NT2/D1 (cell line): ENCODE data around the gene NFIA.

Source experiments
- SUZ12 ChIP-seq: IDR thresholded peaks from 2 replicates; pipeline ENCODE4 v1.6.1; 2011; ENCODE audit not compliant: insufficient read length, insufficient read depth; ENCODE audit errors: extremely low read depth
- YY1 ChIP-seq: IDR thresholded peaks from 2 replicates; pipeline ENCODE4 v1.6.1; 2011; ENCODE audit not compliant: insufficient read length, insufficient read depth
- ZNF274 ChIP-seq: IDR thresholded peaks from 2 replicates; pipeline ENCODE4 v1.6.1; 2011; ENCODE audit warnings: mild to moderate bottlenecking, low read depth, low read length

- TF ChIP-seq ZNF274 = no peak
- no peak for TF ChIP-seq YY1
- no peak for TF ChIP-seq SUZ12
Measured at GRCh38 chr1:61370177-61370912, 288.0 kb downstream of the NFIA start.
